IPS-18a (cell line): ENCODE measurements around the gene XXYLT1.
"Not testable (repeated sequence)": the region's sequence is repeated elsewhere in the genome, so short reads cannot be mapped to it uniquely, and the experiment has no call there.

Source experiments
- H3K27ac ChIP-seq: one replicate; pipeline ENCODE4 v1.5.1; 2013; ENCODE audit warnings: low read length
- H3K27me3 ChIP-seq: one replicate; pipeline ENCODE4 v1.6.1; 2013; ENCODE audit warnings: mild to moderate bottlenecking, low read length; ENCODE audit not compliant: control insufficient read depth, insufficient read depth
- H3K36me3 ChIP-seq: one replicate; pipeline ENCODE4 v1.6.1; 2013; ENCODE audit warnings: low read depth, low read length; ENCODE audit not compliant: control insufficient read depth
- H3K4me1 ChIP-seq: one replicate; pipeline ENCODE4 v1.6.1; 2013; ENCODE audit warnings: low read depth, low read length; ENCODE audit not compliant: control insufficient read depth
- H3K4me3 ChIP-seq: one replicate; pipeline ENCODE4 v1.5.1; 2013; ENCODE audit warnings: low read length
- H3K9ac ChIP-seq: one replicate; pipeline ENCODE4 v1.6.1; 2013; ENCODE audit warnings: mild to moderate bottlenecking, low read length, moderate library complexity
- H3K9me3 ChIP-seq: one replicate; pipeline ENCODE4 v1.6.1; 2013; ENCODE audit warnings: low read depth, low read length; ENCODE audit not compliant: control insufficient read depth

Gene XXYLT1

DNA sequence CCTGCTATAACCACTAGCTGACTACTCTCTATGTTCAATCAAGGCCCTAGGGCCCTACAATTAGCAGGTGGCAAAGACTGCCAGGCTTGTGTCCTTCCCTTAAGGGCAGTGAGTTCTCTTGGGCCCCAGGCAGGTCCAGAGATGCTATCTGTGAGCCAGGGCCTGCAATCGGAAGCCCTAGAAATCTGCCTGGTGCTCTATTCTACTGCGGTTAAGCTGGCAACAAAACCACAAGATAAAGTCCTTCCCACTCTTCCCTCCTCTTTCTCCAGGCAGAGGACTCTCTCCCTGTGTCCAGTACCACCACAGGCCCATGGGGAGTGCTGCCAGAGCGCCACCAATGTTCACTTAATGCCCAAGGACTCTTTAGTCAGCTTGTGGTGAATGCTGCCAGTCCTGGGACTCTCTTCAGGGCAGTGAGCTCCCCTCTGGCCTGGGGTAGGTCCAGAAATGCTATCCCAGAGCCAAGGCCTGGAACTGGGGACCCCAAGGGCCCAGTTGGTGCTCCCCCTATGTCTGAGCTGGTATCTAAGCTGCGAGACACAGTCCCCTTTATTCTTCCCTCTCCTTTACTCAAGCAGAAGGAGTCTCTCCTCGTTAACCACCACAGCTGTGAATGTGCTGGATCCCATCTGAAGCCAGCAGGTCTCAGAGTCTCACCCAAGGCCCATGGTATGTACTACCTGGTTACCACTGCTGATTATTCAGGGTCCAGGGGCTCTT is 34.7 kb downstream of the XXYLT1 start:
- no peaks in the 10 kb centered on the region for H3K9me3 ChIP-seq
- no peak overlapping the region for H3K9ac ChIP-seq
- no peak overlapping the region for H3K27ac ChIP-seq
- no peaks in the 10 kb centered on the region for H3K36me3 ChIP-seq
- H3K4me1 ChIP-seq, result no peaks in the 10 kb centered on the region
- no peaks in the 10 kb centered on the region for H3K27me3 ChIP-seq
- no peak overlapping the region for H3K4me3 ChIP-seq

DNA sequence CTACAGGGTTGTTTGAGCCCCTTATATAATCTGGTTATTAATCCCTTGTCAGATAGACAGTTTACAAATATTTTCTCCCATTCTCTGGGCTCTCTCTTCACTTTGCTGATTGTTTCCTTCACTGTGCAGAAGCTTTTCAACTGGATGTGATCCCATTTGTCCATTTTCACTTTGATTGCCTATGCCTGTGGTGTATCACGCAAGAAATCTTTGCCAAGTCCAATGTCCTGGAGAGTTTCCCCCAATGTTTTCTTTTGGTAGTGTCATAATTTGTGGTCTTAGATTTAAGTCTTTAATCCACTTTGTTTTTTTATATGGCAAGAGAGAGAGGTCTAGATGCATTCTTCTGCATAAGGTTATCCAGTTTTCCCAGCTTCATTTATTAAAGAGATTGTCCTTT is 40.7 kb downstream of the XXYLT1 start:
- Histone ChIP-seq H3K4me1 (no peaks in the 10 kb centered on the region), H3K27me3 (no peaks in the 10 kb centered on the region), H3K9me3 (no peaks in the 10 kb centered on the region), H3K27ac (no peak overlapping the region), H3K9ac (no peak overlapping the region), H3K36me3 (no peaks in the 10 kb centered on the region), H3K4me3 (no peak overlapping the region)

DNA sequence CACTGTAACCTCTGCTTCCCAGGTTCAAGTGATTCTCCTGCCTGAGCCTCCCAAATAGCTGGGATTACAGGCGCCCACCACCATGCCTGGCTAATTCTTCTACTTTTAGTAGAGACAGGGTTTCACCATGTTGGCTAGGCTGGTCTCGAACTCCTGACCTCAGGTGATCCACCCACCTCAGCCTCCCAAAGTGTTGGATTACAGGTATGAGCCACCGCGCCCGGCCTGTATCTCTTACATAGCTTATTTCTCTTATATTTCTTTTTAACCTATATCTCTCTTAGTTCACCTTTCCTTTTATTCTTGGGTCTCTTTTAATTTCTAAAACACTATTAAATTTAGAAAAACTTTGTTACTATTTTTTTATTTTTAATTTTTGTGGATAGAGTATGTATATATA is 42.1 kb downstream of the XXYLT1 start:
- not testable (repeated sequence) for H3K4me1 ChIP-seq, H3K36me3 ChIP-seq, H3K9me3 ChIP-seq, H3K9ac ChIP-seq, H3K27me3 ChIP-seq, H3K4me3 ChIP-seq, H3K27ac ChIP-seq

DNA sequence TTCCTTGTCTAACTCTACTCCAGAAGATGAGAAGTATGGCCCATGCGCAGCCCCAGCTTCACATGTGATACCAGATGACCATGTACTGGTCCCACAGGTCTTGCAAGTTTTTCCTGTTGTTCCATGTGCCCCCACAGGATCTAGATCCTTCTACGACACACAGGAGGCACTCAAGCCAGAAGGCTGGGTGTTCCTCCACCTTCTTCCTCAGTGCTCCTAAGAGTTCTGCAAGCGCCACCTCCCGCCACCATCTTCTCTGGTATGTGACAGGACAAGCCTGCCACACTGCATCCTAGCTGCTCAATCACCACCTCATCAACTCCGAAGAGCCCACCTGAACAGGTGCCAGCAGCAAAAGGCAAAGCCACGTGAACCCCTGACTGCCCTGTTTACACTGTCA is 43.1 kb downstream of the XXYLT1 start:
- no peak overlapping the region for H3K27ac ChIP-seq
- H3K9ac ChIP-seq, result no peak overlapping the region
- H3K4me3 ChIP-seq, result no peak overlapping the region

DNA sequence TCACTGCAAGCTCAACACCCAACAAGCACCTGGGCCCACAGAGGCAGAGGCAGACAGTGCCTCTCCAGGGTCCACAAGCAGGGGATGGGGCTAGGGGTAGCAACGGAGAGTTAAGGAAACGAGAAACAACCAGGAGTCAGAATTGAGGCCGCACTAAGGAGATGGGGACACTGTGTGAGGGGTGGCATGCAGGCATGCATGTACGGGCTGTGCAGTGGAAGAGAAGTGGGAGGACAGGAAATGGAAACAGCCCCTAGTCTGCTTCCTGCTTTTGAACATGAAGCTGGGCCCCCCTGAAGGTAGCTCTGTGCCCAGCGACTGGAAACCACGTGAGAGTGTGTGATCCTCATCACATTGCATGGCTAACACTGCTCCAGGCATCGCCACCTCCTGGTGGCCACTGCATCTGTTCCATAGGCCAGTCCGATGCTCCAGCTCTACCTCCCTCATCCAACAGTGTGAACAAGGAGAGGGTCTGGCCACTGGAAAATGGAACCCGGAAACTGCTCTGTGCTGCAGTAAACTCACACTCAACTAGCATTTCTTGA is 44.0 kb downstream of the XXYLT1 start:
- H3K9ac ChIP-seq, result no peak overlapping the region
- no peaks in the 10 kb centered on the region for H3K9me3 ChIP-seq
- no peak overlapping the region for H3K27ac ChIP-seq

More for the DNA sequence above, 43.1 kb downstream of the XXYLT1 start:
- H3K36me3 ChIP-seq, result no peaks in the 10 kb centered on the region
- H3K9me3 ChIP-seq, result no peaks in the 10 kb centered on the region
- H3K4me1 ChIP-seq, result peaks cover 7% of the 10 kb centered on the region
- H3K27me3 ChIP-seq, result no peaks in the 10 kb centered on the region

DNA sequence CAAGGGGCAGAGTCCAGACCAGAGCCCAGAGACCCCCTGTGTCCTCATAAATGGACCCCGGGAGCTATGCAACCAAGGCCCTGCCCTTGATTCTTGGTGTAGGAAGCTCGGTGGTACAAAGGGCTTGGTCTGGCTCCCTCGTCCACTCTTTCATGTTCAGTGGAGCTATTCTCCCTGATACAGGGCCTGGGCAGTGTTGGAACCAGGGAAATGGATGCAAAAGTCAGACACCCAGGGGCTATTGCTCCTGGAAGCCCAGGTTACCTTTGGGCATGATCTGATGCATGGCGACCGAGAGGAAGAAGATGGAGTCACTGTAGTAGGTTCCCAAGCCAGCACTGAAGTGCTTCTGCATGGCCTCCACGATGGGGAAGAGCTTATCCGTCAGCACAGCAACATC is 44.5 kb downstream of the XXYLT1 start:
- H3K27ac ChIP-seq, result no peak overlapping the region
- H3K9me3 ChIP-seq, result no peaks in the 10 kb centered on the region
- H3K27me3 ChIP-seq, result no peaks in the 10 kb centered on the region
- no peak overlapping the region for H3K4me3 ChIP-seq
- peaks cover 10% of the 10 kb centered on the region for H3K4me1 ChIP-seq
- no peak overlapping the region for H3K9ac ChIP-seq
- no peaks in the 10 kb centered on the region for H3K36me3 ChIP-seq

More for the DNA sequence above, 44.0 kb downstream of the XXYLT1 start:
- H3K4me3 ChIP-seq, result no peak overlapping the region
- H3K36me3 ChIP-seq, result no peaks in the 10 kb centered on the region
- H3K27me3 ChIP-seq, result no peaks in the 10 kb centered on the region
- peaks cover 7% of the 10 kb centered on the region for H3K4me1 ChIP-seq

DNA sequence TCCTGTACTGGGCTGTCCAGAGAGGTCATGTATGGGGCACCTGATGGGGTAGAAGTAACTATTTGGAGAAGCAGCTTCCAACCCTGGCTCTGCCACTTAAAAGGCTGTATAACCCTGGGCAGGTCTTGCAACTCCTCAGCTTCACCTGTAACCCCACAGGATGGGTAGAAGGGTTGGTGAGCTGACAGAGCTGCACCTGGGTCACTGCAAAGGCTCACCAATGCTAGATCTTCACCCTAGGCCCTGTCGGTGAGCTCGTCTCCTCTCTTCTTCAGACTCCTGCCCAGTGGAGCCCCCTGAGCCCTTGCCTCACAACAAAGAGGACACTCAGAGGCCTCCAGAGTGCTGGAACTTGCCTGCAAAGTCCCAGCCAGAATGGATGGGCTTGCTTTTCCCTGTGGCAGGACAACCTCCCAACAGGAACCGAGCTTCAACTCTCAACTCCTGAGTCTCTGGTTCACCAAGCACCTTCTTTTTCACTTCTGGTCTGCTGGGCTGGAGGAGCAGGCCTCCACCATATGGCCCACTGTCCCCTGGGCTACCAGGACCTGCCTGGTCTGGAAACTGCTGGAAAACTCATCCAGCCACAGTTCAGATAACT is 45.9 kb downstream of the XXYLT1 start:
- Histone ChIP-seq H3K4me1 (peaks cover 12% of the 10 kb centered on the region), H3K36me3 (no peaks in the 10 kb centered on the region), H3K27me3 (no peaks in the 10 kb centered on the region), H3K9ac (no peak overlapping the region), H3K9me3 (no peaks in the 10 kb centered on the region), H3K4me3 (no peak overlapping the region), H3K27ac (no peak overlapping the region)

DNA sequence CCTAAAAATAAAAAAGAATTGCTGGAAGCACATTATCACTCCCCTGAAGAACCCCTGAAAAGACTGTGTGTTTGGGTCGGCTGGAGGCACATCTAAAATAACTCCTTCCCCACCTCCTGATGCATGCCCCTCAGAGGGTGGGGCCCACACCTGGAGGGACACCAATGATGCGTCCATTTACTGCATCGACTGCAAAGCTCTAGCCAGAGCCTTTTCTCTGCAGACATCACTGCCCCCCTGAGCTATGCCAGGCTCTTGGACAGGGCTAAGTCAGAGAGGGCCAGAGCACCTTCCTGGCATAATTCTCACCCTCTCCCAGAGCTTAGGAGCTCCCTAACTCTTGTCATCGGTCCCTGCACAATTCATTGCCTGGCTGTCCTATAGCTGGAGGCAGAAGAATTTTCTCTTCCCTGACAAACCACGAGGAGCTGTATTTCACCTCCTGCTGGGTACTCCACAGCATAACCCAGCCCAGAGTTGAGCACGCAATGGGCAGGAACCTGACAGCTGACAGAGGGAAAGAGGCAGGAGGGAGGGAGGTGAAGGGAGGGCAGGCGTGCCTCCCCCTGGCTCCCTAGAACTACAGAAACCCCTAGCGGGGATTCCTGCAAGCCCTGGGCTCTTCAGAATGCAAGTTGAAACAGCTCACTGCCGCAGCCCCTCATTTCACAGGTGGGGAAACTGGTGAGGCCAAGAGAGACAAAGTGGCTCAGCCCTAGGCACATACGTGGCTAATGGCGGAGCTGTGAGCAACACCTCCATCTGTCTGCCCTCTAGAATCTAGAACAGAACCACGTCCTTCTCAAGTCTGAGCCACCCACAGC is 46.6 kb downstream of the XXYLT1 start:
- Histone ChIP-seq H3K9ac (no peak overlapping the region), H3K9me3 (no peaks in the 10 kb centered on the region), H3K27ac (no peak overlapping the region), H3K36me3 (no peaks in the 10 kb centered on the region), H3K4me3 (no peak overlapping the region), H3K4me1 (peaks cover 16% of the 10 kb centered on the region), H3K27me3 (no peaks in the 10 kb centered on the region)

DNA sequence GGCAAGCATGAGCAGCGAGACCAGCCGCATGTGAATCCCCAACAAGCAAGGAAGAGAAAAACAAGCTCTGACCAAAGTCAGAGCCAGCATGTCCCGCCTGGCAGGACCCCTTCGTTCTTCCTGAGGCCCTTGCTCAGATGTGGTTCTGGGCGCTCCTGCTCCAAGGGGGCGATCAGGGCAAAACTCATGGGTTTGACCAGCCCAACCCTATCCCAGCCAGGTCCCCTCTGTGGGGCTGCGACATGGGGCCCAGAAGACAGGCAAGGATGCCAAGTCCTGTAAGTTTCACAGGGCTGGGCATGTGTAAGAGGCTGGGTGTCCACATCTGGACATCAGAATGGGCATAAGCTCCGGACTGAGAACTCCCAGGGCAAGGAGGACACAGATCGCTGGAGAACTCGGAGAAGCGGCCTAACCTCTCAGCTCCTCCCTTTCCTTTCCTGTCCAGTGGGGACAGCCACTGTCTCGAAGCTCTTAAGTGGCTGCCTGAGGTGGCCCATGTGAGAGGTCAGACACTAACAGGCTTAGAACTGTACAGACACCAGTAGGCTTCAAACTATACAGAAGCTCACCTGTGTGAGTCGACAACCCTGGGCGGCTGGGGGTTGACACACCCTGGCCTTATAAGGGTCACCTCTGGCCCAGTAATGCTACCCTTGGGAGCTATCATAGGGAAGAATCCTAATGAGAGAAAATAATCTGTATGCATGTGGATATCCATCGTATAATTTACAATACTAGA is 48.9 kb downstream of the XXYLT1 start:
- H3K4me3 ChIP-seq, result no peak overlapping the region
- no peaks in the 10 kb centered on the region for H3K36me3 ChIP-seq
- H3K9me3 ChIP-seq, result no peaks in the 10 kb centered on the region
- no peak overlapping the region for H3K9ac ChIP-seq
- peaks cover 16% of the 10 kb centered on the region for H3K4me1 ChIP-seq
- H3K27ac ChIP-seq, result no peak overlapping the region
- no peaks in the 10 kb centered on the region for H3K27me3 ChIP-seq

DNA sequence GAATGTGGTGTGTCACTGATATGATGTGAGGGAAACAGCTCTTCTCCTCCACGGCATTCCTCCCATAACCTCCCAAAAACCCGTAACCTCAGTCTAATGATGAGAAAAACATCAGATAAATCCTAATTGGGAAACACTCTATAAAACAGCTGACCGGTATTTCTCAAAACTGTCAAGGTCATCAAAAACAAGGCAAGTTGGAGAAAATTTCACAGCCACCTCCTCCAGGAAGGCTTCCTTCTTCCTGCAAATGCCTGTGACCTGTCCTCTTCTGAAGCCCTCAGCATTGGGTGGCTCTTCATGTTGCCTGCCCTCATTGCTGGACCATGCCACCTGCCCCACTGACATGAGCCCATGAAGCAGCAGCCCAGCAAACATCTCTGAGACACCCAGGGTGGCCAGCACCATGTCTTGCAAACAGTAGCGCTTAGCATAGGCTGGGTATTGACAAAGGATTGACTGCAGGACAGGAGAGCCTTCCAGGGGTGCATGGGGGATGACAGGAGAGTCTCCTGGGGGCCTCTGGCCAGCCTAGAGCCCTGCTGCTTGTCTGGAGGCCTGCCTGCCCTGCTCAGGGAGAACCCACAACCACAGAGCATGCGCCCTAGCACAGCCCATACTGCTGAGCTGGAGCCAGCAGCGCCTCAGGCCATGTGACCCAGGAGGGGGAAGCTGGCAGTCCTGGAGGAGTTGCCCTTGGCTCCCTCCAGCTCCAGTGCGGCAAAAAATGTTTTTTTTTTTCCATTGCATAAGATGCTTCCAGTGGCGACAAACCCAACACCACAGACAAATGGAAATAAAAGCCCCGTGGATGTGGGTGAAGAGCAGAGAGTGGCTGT is 49.7 kb downstream of the XXYLT1 start:
- Histone ChIP-seq H3K4me1 (peaks cover 16% of the 10 kb centered on the region), H3K27ac (no peak overlapping the region), H3K27me3 (no peaks in the 10 kb centered on the region), H3K36me3 (no peaks in the 10 kb centered on the region), H3K9ac (no peak overlapping the region), H3K4me3 (no peak overlapping the region), H3K9me3 (no peaks in the 10 kb centered on the region)
